NT2/D1 (cell line): Measurements from ENCODE around the gene SNX10.

Experiments
- SUZ12 ChIP-seq: IDR thresholded peaks from 2 replicates; pipeline ENCODE4 v1.6.1; 2011; ENCODE audit not compliant: insufficient read length, insufficient read depth; ENCODE audit errors: extremely low read depth
- YY1 ChIP-seq: IDR thresholded peaks from 2 replicates; pipeline ENCODE4 v1.6.1; 2011; ENCODE audit not compliant: insufficient read length, insufficient read depth
- ZNF274 ChIP-seq: IDR thresholded peaks from 2 replicates; pipeline ENCODE4 v1.6.1; 2011; ENCODE audit warnings: mild to moderate bottlenecking, low read depth, low read length

DNA sequence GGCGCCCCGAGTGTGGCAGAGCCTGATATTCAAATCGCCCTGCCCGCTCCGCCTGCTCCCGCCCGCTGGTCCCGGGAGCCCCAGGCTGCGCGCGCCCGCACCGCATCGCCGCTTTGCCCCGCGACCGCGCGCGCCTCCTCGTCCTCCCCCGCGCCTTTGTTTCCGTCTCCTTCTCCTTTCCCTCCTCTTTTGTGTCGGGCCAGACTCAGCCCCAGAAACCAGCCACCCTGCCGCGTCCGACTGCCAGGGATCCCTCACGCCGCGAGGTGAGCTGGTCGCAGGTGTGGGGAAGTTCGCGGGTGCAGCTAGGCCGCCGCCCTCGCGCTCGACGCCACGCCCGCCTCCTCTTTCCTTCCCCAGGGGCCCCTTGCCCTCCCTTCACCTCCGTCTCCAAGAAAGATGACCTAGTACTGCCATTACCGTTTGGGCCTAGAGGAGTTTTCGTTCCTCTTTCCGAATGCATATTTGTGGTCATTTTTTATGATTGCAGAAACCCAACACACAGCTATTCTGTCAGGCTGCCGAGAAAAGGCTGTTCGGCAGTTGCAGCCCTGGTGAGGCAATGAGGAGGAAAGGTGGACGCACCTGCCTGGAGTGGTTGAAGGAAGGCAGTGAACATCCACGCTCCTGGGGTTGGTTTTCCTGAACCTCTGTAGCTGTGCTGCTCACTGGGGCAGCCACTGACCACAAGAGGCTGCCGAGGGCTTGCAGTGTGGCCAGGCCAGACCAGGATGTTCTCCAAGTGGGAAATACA is 107.3 kb downstream of the SNX10 start:
- TF ChIP-seq YY1 (no peak), ZNF274 (no peak), SUZ12 (no peak)
